Gastroesophageal sphincter (tissue), 4 donors: ENCODE results near the gene FOXN3. TPM values are rescaled to one million over a fixed set of nuclear protein-coding genes. Genes with fewer than 3 reads are reported as not detected.
A peak's percentile ranks its signal among the peaks of the same experiment; 100 is the strongest.
"Not testable (repeated sequence)": the region's sequence is repeated elsewhere in the genome, so short reads cannot be mapped to it uniquely, and the experiment has no call there.

Experiments used
- ATAC-seq: fragments of 150-250 bp; one replicate; pipeline ENCODE4 v1.9.1; 2016; ENCODE audit warnings: mild to moderate bottlenecking, moderate library complexity
- H3K27ac ChIP-seq, 4 donors: fragments of 200-600 bp; sonication (generic) in 3 of 4; 1 replicate in 3 of 4; 2 replicates in 1 of 4; pipeline ENCODE4 v1.5.1; 2016 to 2019
- H3K27me3 ChIP-seq: fragments of 200-600 bp; sonication (generic); one replicate; pipeline ENCODE4 v1.5.1; 2019
- H3K36me3 ChIP-seq, 2 donors: fragments of 200-600 bp; sonication (generic); one replicate each; pipeline ENCODE4 v1.5.1; 2019; ENCODE audit warnings: control low read depth in 1 of 2
- H3K4me1 ChIP-seq, 3 donors: fragments of 200-600 bp; sonication (generic); 1 replicate in 2 of 3; 2 replicates in 1 of 3; pipeline ENCODE4 v1.5.1; 2016 to 2019; ENCODE audit warnings: control low read depth in 2 of 3
- H3K4me3 ChIP-seq, 2 donors: fragments of 200-600 bp; sonication (generic); one replicate each; pipeline ENCODE4 v1.5.1; 2019; ENCODE audit warnings: mild to moderate bottlenecking in 1 of 2, moderate library complexity in 1 of 2
- H3K9me3 ChIP-seq, 3 donors: fragments of 200-600 bp; sonication (generic); one replicate each; pipeline ENCODE4 v1.5.1; 2017 to 2019; ENCODE audit warnings: control low read depth in 2 of 3
- EP300 ChIP-seq: sonication (generic); formaldehyde crosslinking; IDR thresholded peaks from one replicate; pipeline ENCODE4 v1.6.1; 2017; ENCODE audit warnings: antibody characterized with exemption, mild to moderate bottlenecking
- POLR2A ChIP-seq, 2 donors: fragments of 450-650 bp; IDR thresholded peaks; one replicate each; pipeline ENCODE4 v1.6.1; 2017; ENCODE audit warnings: antibody characterized with exemption in 2 of 2, mild to moderate bottlenecking in 2 of 2, moderate library complexity in 1 of 2
- POLR2AphosphoS5 ChIP-seq: sonication (generic); formaldehyde crosslinking; IDR thresholded peaks from one replicate; pipeline ENCODE4 v1.6.1; 2017; ENCODE audit warnings: antibody characterized with exemption
- WGBS, 2 donors: methylation state at CpG; one replicate each; pipeline ENCODE4 v1.1.5; 2018; ENCODE audit warnings: low coverage in 1 of 2; 5-methylcytosine and 5-hydroxymethylcytosine counted together
- total RNA-seq, 4 donors: library from RNA; depleted of rRNA; stranded (reverse); fragments of >200 nt; gene quantifications; one replicate each; pipeline ENCODE4 v1.1.0, GENCODE V29; 2016
- TF ChIP-seq, protein P1 (sequence below), 4 experiments: fragments of 200-600 bp in 2 of 4; fragments of 450-650 bp in 2 of 4; sonication (generic) in 1 of 4; IDR thresholded peaks; one replicate each; pipeline ENCODE4 v1.5.1; 2017 to 2019; ENCODE audit warnings: antibody characterized with exemption in 4 of 4, mild to moderate bottlenecking in 2 of 4, moderate library complexity in 2 of 4

Gene FOXN3
- total RNA-seq, 4 donors from 2014 or later: 116 to 172 (median 136) TPM

DNA sequence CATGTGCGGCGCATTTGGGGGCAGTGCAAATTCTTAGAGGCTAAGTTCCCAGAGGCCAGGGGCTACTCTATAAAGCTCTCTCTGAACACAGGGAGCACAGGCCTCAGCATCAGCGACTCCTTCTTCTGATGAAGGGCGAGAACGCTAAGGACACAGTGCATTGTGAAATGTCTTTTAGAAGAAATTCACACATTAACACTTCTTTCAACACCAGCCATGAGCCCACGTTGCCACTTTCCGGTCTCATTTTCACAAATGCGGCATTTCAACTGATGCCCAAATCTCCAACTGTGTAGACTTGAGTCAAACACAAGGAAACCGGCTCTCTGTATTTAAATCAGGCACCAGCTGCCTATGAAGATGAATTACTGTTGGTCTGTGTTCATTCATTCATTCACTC lies 162.0 kb downstream of the FOXN3 start:
- ATAC-seq: no peak
- TF ChIP-seq EP300: no peak
- TF ChIP-seq, protein P1, sequence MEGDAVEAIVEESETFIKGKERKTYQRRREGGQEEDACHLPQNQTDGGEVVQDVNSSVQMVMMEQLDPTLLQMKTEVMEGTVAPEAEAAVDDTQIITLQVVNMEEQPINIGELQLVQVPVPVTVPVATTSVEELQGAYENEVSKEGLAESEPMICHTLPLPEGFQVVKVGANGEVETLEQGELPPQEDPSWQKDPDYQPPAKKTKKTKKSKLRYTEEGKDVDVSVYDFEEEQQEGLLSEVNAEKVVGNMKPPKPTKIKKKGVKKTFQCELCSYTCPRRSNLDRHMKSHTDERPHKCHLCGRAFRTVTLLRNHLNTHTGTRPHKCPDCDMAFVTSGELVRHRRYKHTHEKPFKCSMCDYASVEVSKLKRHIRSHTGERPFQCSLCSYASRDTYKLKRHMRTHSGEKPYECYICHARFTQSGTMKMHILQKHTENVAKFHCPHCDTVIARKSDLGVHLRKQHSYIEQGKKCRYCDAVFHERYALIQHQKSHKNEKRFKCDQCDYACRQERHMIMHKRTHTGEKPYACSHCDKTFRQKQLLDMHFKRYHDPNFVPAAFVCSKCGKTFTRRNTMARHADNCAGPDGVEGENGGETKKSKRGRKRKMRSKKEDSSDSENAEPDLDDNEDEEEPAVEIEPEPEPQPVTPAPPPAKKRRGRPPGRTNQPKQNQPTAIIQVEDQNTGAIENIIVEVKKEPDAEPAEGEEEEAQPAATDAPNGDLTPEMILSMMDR (IDR thresholded peaks at IDR 0.05): no peak
- no peak for TF ChIP-seq POLR2A (IDR thresholded peaks at IDR 0.05)
- no peak for TF ChIP-seq POLR2AphosphoS5
- Histone ChIP-seq H3K4me3 (no peak overlapping the region), H3K4me1 (peaks cover 0 to 55% (median 8%) of the 10 kb centered on the region in 3 donors), H3K9me3 (no peaks in the 10 kb centered on the region), H3K36me3 (peaks cover 0 to 5% of the 10 kb centered on the region in 2 donors), H3K27ac (no peak overlapping the region), H3K27me3 (no peaks in the 10 kb centered on the region)
- WGBS, 2 donors: 98% methylated on average over 7 to 9 of the region's 9 CpGs

DNA sequence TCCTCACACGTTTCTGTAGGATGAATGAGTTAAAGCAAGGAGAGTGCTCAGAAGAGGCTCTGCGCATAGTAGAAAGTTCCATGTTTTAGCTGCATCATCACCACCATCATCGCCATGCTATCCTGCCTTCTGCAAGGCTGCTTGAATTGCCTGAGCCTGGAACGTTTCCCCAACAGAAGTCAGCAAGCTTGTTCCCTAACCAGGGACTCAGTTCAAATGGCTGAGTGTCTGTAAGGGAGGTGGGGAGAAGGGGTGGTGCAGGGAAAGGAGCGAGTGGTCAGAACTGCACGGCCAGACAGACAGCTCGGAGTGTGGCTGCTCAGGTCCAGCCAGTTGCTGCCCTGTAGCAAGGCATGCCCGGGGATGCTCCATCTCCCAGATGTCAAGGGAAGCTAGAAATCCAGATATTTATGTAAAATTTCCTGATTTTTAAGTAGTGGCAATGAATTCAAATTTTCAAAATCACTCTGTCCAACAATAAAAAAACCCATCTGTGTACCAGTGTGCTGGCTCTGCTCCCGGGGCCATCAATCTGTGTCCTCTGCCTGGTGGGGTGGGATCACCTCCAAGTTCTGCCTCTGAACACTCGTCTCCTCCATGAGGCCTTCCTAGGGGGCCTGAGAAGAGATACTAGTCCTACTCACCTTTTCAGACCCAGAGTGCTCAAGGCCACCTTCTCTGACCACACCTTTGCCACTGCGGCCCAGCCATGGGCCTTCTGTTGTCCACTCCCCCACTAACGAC lies 162.7 kb downstream of the FOXN3 start:
- Histone ChIP-seq H3K36me3 (peaks cover 0 to 5% of the 10 kb centered on the region in 2 donors), H3K27me3 (no peaks in the 10 kb centered on the region), H3K4me3 (no peak overlapping the region), H3K4me1 (peaks cover 0 to 58% (median 8%) of the 10 kb centered on the region in 3 donors), H3K27ac (no peak overlapping the region), H3K9me3 (no peaks in the 10 kb centered on the region)
- TF ChIP-seq POLR2AphosphoS5: no peak
- TF ChIP-seq, protein P1 (IDR thresholded peaks at IDR 0.05): no peak
- TF ChIP-seq EP300: no peak
- no peak for TF ChIP-seq POLR2A (IDR thresholded peaks at IDR 0.05)
- 62 to 80% methylated on average over 7 to 8 of the region's 12 CpGs for WGBS, 2 donors
- ATAC-seq: no peak

DNA sequence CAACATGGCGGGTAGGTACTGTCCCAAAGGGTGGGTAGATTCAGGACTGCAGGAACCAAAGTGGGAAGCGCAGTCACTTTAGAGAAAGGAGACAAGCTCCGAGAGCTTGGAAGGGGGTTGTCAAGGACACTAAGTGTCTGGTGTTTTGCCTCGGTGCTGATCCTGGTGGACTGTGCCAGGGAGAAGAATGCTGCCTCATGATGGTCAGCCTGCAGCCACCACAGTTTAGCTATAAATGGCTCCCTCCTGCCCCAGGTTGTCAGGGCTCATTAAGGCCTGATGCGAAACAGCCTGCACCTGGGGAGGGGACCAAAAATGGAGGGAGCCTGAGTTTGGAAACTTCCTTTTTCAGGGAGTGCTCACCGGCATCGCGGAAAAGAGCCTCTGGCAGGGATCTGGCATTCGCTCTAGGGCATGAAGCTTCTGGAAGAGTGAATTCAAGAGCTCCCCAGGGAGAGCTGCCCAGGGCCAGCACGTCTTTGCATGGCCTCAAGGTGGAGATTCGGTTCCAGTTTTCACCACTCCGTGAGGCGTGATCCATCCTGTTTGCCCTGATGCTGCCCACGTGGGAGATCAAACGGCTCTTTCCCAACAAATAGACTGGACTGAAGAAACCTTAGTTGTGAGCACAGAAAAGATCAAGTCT lies 164.0 kb downstream of the FOXN3 start:
- no peak overlapping the region for H3K27ac ChIP-seq
- TF ChIP-seq, protein P1 (IDR thresholded peaks at IDR 0.05): peak in 1 of 4 experiments; percentile 19
- TF ChIP-seq POLR2A (IDR thresholded peaks at IDR 0.05) (no peak), POLR2AphosphoS5 (no peak), EP300 (no peak)
- H3K4me1 ChIP-seq: peaks cover 0 to 71% (median 8%) of the 10 kb centered on the region in 3 donors
- H3K27me3 ChIP-seq: no peaks in the 10 kb centered on the region
- H3K36me3 ChIP-seq: peaks cover 0 to 4% of the 10 kb centered on the region in 2 donors
- 74 to 83% methylated on average over 2 to 9 of the region's 15 CpGs for WGBS, 2 donors
- no peaks in the 10 kb centered on the region for H3K9me3 ChIP-seq
- no peak for ATAC-seq
- H3K4me3 ChIP-seq: no peak overlapping the region

DNA sequence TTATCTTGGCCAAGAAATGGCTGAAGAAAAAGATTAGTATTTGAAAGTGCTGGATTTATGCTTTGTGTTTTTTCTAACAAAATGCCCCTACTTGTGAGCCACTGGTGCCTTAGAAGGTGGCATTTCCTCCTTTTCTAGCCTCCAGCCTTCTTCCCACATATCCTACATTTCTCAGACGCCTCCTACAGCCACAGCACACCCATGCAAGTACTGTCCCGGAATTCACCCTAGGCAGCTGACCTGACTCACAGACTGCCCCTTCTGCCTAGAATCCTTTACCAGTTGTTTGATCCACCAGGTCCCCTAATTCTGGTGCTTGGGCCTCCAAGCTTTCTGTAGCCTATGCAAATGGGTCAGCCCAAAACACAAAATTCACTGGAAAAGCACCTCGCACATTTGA lies 166.0 kb downstream of the FOXN3 start:
- Histone ChIP-seq H3K27ac (no peak overlapping the region), H3K36me3 (no peaks in the 10 kb centered on the region), H3K9me3 (no peaks in the 10 kb centered on the region), H3K4me3 (no peak overlapping the region), H3K4me1 (peaks cover 0 to 77% (median 8%) of the 10 kb centered on the region in 3 donors), H3K27me3 (no peaks in the 10 kb centered on the region)
- TF ChIP-seq POLR2A (IDR thresholded peaks at IDR 0.05) (no peak), EP300 (no peak), POLR2AphosphoS5 (no peak)
- TF ChIP-seq, protein P1 (IDR thresholded peaks at IDR 0.05): no peak
- 86 to 88% methylated on average over 3 of the region's 3 CpGs for WGBS, 2 donors
- no peak for ATAC-seq

DNA sequence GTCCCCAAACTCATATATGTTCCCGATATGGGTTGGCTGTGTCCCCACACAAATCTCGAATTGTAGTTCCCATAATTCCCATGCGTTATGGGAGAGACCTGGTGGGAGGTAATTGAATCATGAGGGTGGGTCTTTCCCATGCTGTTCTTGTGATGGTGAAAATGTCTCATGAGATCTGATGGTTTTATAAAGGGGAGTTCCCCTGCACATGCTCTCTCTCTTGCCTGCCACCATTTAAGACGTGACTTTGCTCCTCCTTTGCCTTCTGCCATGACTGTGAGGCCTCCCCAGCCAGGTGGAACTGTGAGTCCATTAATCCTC lies 166.4 kb downstream of the FOXN3 start:
- ATAC-seq: not testable (repeated sequence)

More for the DNA sequence above, 166.4 kb downstream of the FOXN3 start:
- H3K27ac ChIP-seq, H3K27me3 ChIP-seq, H3K9me3 ChIP-seq, H3K4me3 ChIP-seq, H3K36me3 ChIP-seq: not testable (repeated sequence)
- H3K4me1 ChIP-seq: peaks cover 0 to 76% (median 8%) of the 10 kb centered on the region in 3 donors
- WGBS, 2 donors: 100% methylated on average over 2 to 4 of the region's 4 CpGs
